K562 (cell line): ENCODE data around the gene C20orf96. TPM values are rescaled to one million over a fixed set of nuclear protein-coding genes. Genes with fewer than 3 reads are reported as not detected.

Experiments
- ASH1L ChIP-seq: fragments of 450-650 bp; IDR thresholded peaks from 2 replicates; pipeline ENCODE4 v1.6.1; 2018; ENCODE audit warnings: borderline replicate concordance, mild to moderate bottlenecking, low read depth; ENCODE audit not compliant: partially characterized antibody
- BCOR ChIP-seq: fragments of 450-650 bp; IDR thresholded peaks from 2 replicates; pipeline ENCODE4 v1.6.1; 2016
- BMI1 ChIP-seq: fragments of 150-350 bp; IDR thresholded peaks from 2 replicates; pipeline ENCODE4 v1.6.1; 2014; ENCODE audit warnings: low read length
- CREM ChIP-seq: IDR thresholded peaks from 2 replicates; pipeline ENCODE4 v1.6.1; 2014; ENCODE audit warnings: antibody characterized with exemption, low read depth
- EGR1 ChIP-seq: fragments of 450-650 bp; conservative IDR thresholded peaks from 2 replicates; pipeline ENCODE4 v1.6.1; 2017; ENCODE audit warnings: mild to moderate bottlenecking
- HCFC1 ChIP-seq: IDR thresholded peaks from 2 replicates; pipeline ENCODE4 v1.6.1; 2012; ENCODE audit warnings: low read depth, low read length, improper control_type of control experiment
- HLTF ChIP-seq: fragments of 450-650 bp; IDR thresholded peaks from 2 replicates; pipeline ENCODE4 v1.6.1; 2016
- L3MBTL2 ChIP-seq: fragments of 450-650 bp; IDR thresholded peaks from 2 replicates; pipeline ENCODE4 v1.6.1; 2016; ENCODE audit warnings: mild to moderate bottlenecking, moderate library complexity
- NEUROD1 ChIP-seq: fragments of 150-350 bp; IDR thresholded peaks from 2 replicates; pipeline ENCODE4 v1.6.1; 2014; ENCODE audit warnings: borderline replicate concordance, low read length, low read depth; ENCODE audit not compliant: partially characterized antibody
- OTX1 ChIP-seq: fragments of 450-650 bp; formaldehyde crosslinking; IDR thresholded peaks from 2 replicates; pipeline ENCODE4 v1.4.0; 2022; ENCODE audit warnings: mild to moderate bottlenecking
- POLR3G ChIP-seq: IDR thresholded peaks from 2 replicates; pipeline ENCODE4 v1.6.1; 2011; ENCODE audit not compliant: insufficient read length, insufficient replicate concordance; ENCODE audit errors: extremely low read depth
- RB1 ChIP-seq: fragments of 450-650 bp; IDR thresholded peaks from 2 replicates; pipeline ENCODE4 v1.6.1; 2017; ENCODE audit warnings: low read depth, mild to moderate bottlenecking
- SRF ChIP-seq, 2 experiments: fragments of 250-450, 450-650 bp in 1 of 2; sonication (Bioruptor Pico) in 1 of 2; sonication (generic) in 1 of 2; formaldehyde crosslinking; IDR thresholded peaks; 2 replicates each; pipeline versions ENCODE4 v1.5.0 to v1.5.1; 2020 to 2022; ENCODE audit warnings: mild to moderate bottlenecking in 1 of 2, missing genetic modification reagents in 1 of 2
- TBP ChIP-seq: optimal IDR thresholded peaks from 2 replicates; pipeline ENCODE3; 2011; ENCODE audit warnings: low read depth, low read length, improper control_type of control experiment
- ZKSCAN1 ChIP-seq: fragments of 150-350 bp; IDR thresholded peaks from 2 replicates; pipeline ENCODE4 v1.6.1; 2016; ENCODE audit warnings: low read depth, low read length
- ZNF76 ChIP-seq: fragments of 250-450 bp; sonication (Bioruptor Pico); IDR thresholded peaks from 2 replicates; pipeline ENCODE4 v1.4.0; 2020; ENCODE audit warnings: mild to moderate bottlenecking, moderate library complexity, borderline replicate concordance
- polyA plus RNA-seq, 8 experiments: library from polyadenylated mRNA; depleted of rRNA in 4 of 8; stranded (reverse) in 5 of 8; unstranded in 3 of 8; fragments of >200 nt; fragmentation: Nextera tagmentation in 2 of 8; fragmentation: Illumina TruSeq in 1 of 8; extraction: Ambion mirVana in 2 of 8; extraction: Trizol in 1 of 8; gene quantifications; 2 replicates each; pipeline versions ENCODE4 v1.2.1 to v1.2.3, GENCODE V29; 2011 to 2014; ENCODE audit warnings: inconsistent platforms in 1 of 8, missing spikeins in 1 of 8
- total RNA-seq, 7 experiments: library from RNA; depleted of rRNA in 6 of 7; stranded (reverse); fragments of >200 nt in 6 of 7; fragmentation: Illumina TruSeq in 2 of 7; extraction: Trizol in 2 of 7; gene quantifications; 2 replicates each; pipeline versions ENCODE4 v1.2.1 to v1.2.3, GENCODE V29; 2011 to 2021; ENCODE audit warnings: low replicate concordance in 1 of 7
- TF ChIP-seq, protein P1 (sequence below), 2 experiments: fragments of 200-800 bp in 1 of 2; sonication (Bioruptor generic) in 1 of 2; sonication (generic) in 1 of 2; formaldehyde crosslinking in 1 of 2; IDR thresholded peaks in 1 of 2; conservative IDR thresholded peaks in 1 of 2; 2 replicates each; pipeline versions ENCODE4 v1.5.0 to v1.6.1; 2016 to 2020; ENCODE audit warnings: missing compliant biosample characterization in 1 of 2, missing genetic modification characterization in 1 of 2, missing genetic modification reagents in 1 of 2
- TF ChIP-seq, protein P2 (sequence below): fragments of 450-650 bp; IDR thresholded peaks from 2 replicates; pipeline ENCODE4 v1.6.1; 2016; ENCODE audit warnings: missing biosample characterization, missing genetic modification characterization
- TF ChIP-seq, protein P3 (sequence below), 3 experiments: fragments of 200-800 bp in 1 of 3; sonication (Bioruptor generic) in 1 of 3; sonication (generic) in 1 of 3; formaldehyde crosslinking in 1 of 3; IDR thresholded peaks; 2 replicates each; pipeline versions ENCODE4 v1.6.1 to v1.8.0; 2016 to 2022; ENCODE audit warnings: mild to moderate bottlenecking in 2 of 3, missing compliant biosample characterization in 2 of 3, missing genetic modification characterization in 2 of 3, missing genetic modification reagents in 1 of 3
- TF ChIP-seq, protein P4 (sequence below): fragments of 250-450 bp; sonication (Bioruptor Pico); IDR thresholded peaks from 2 replicates; pipeline ENCODE4 v1.8.0; 2021; ENCODE audit warnings: borderline replicate concordance, mild to moderate bottlenecking, moderate library complexity; ENCODE audit not compliant: poor library complexity, severe bottlenecking
- TF ChIP-seq, protein P5 (sequence below): fragments of 450-650 bp; formaldehyde crosslinking; IDR thresholded peaks from 2 replicates; pipeline ENCODE4 v1.4.0; 2020; ENCODE audit warnings: mild to moderate bottlenecking, mixed read lengths

The C20orf96 gene
- total and polyA plus RNA-seq, 9 of the 15 experiments (the other 6 are each of a cell fraction or from before 2014, with no cell fraction given) = 1.7 to 11.7 (median 4.2) TPM

DNA sequence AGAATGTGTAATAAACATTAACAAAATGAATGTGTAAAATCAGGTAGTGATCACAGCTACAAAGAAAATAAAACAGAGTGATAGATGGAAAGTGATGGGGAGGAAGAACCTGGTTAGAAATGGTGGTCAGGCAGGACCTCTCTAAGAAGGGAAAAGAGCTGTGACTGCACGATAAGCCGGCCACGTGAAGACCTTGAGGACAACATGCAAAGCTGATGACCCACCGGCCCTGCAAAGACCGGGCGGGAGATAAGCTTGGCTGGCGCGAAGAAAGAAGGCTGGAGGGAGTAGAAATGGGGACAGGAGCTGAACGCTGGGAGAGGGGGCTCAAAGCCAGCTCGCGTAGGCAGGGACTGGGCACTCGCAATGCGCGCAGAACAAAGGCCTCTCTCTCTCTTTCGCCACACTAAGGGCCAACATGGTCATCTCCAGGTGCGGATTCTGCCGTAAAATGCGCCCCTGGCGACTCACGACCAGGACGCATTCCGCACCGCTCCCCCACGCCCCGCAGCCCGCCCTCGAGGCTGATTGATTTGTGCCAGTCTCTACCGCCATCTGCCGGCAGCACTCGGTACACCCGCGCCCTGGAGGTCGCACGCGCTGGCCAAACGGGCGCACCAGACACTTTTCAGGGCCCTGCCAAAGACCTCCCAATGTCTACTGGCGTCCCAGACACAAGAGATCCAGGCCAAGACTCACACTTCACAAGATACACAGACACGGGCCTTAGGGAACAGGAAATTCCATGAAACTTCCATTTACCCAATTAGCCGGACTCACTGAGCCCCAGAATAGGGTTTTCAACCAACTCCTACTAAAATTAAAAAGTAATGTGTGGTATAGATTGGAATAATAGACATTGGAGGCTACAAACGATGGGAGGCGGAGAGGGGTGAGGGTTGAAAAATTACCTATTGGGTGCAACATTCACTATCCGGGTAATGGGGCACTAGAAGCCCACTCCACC lies 23.7 kb downstream of the C20orf96 start (continued):
- TF ChIP-seq, protein P1, sequence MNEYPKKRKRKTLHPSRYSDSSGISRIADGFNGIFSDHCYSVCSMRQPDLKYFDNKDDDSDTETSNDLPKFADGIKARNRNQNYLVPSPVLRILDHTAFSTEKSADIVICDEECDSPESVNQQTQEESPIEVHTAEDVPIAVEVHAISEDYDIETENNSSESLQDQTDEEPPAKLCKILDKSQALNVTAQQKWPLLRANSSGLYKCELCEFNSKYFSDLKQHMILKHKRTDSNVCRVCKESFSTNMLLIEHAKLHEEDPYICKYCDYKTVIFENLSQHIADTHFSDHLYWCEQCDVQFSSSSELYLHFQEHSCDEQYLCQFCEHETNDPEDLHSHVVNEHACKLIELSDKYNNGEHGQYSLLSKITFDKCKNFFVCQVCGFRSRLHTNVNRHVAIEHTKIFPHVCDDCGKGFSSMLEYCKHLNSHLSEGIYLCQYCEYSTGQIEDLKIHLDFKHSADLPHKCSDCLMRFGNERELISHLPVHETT (CRISPR knock-in tag; conservative IDR thresholded peaks at IDR 0.05 in 1 of 2, IDR thresholded peaks at IDR 0.05 in 1 of 2) = peak in 1 of 2 experiments; percentile 72; a peak in 1 of 4 replicates
- TF ChIP-seq ZKSCAN1 = peak; percentile 51
- no peak for TF ChIP-seq SRF (CRISPR knock-in tag; IDR thresholded peaks at IDR 0.05)
- no peak for TF ChIP-seq ZNF76 (CRISPR knock-in tag)
- TF ChIP-seq, protein P2, sequence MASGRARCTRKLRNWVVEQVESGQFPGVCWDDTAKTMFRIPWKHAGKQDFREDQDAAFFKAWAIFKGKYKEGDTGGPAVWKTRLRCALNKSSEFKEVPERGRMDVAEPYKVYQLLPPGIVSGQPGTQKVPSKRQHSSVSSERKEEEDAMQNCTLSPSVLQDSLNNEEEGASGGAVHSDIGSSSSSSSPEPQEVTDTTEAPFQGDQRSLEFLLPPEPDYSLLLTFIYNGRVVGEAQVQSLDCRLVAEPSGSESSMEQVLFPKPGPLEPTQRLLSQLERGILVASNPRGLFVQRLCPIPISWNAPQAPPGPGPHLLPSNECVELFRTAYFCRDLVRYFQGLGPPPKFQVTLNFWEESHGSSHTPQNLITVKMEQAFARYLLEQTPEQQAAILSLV (tag) = peak; percentile 70; the same call in 1 of the 2 replicates
- peak; percentile 75 for TF ChIP-seq ASH1L
- TF ChIP-seq NEUROD1 = peak; percentile 50
- peak; percentile 36; the same call in 1 of the 2 replicates for TF ChIP-seq EGR1
- TF ChIP-seq BMI1 = no peak
- TF ChIP-seq HLTF = peak; percentile 16; the same call in 1 of the 2 replicates
- TF ChIP-seq TBP = peak; percentile 23
- TF ChIP-seq, protein P3, sequence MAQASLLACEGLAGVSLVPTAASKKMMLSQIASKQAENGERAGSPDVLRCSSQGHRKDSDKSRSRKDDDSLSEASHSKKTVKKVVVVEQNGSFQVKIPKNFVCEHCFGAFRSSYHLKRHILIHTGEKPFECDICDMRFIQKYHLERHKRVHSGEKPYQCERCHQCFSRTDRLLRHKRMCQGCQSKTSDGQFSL (CRISPR knock-in tag; IDR thresholded peaks at IDR 0.05) = peak; percentile 98
- TF ChIP-seq, protein P3 (tag; IDR thresholded peaks at IDR 0.05) = peak in 1 of 2 experiments; percentile 81; a peak in 2 of 4 replicates
- TF ChIP-seq, protein P4, sequence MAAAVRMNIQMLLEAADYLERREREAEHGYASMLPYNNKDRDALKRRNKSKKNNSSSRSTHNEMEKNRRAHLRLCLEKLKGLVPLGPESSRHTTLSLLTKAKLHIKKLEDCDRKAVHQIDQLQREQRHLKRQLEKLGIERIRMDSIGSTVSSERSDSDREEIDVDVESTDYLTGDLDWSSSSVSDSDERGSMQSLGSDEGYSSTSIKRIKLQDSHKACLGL (CRISPR knock-in tag) = peak; percentile 18
- TF ChIP-seq, protein P5, sequence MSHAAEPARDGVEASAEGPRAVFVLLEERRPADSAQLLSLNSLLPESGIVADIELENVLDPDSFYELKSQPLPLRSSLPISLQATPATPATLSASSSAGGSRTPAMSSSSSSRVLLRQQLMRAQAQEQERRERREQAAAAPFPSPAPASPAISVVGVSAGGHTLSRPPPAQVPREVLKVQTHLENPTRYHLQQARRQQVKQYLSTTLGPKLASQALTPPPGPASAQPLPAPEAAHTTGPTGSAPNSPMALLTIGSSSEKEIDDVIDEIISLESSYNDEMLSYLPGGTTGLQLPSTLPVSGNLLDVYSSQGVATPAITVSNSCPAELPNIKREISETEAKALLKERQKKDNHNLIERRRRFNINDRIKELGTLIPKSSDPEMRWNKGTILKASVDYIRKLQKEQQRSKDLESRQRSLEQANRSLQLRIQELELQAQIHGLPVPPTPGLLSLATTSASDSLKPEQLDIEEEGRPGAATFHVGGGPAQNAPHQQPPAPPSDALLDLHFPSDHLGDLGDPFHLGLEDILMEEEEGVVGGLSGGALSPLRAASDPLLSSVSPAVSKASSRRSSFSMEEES (CRISPR knock-in tag) = peak; percentile 2; the same call in 1 of the 2 replicates
- TF ChIP-seq HCFC1 = peak; percentile 43
- TF ChIP-seq L3MBTL2 = peak; percentile 100
- no peak for TF ChIP-seq OTX1
- TF ChIP-seq RB1 = peak; percentile 79; the same call in 1 of the 2 replicates
- TF ChIP-seq BCOR = 0 out of 2 replicates have a peak, but pooled peaks have one; percentile 36
- TF ChIP-seq POLR3G = no peak
- TF ChIP-seq CREM = peak; percentile 62; the same call in 1 of the 2 replicates
